ENCODE measurements around the gene FAM200B.

Gene FAM200B

DNA sequence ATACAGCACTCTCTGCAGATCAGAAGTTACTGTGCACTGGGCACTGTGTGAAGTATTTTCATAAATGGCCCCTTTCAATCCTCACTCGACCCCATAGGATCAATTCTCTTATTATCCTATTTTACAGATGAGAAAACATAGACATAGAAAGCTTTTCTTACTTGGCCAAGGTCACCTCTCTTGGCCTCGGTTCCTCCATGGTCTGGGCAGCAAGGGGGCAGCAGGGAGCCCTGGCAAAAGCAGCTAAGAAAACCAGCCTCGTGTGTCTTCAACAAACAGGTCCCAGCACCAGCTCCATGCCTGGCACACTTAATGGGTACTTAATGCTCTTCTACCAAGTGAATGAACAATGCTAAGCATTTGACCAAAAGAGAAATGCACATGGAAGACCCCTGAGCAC, 55.6 kb downstream of the FAM200B start:
- Histone ChIP-seq H3K4me3 (ENCODE audit: insufficient read length, low read depth) (no peak overlapping the region), H3K4me1 (ENCODE audit: insufficient read depth, insufficient read length) (no peaks in the 10 kb centered on the region), H3K36me3 (ENCODE audit: insufficient read depth, insufficient read length, low read length) (no peaks in the 10 kb centered on the region), H3K9ac (ENCODE audit: insufficient read length, low read depth) (no peak overlapping the region), H3K27me3 (ENCODE audit: insufficient read depth, insufficient read length) (no peaks in the 10 kb centered on the region), H3K9me3 (ENCODE audit: insufficient read depth, low read length) (peaks cover 26% of the 10 kb centered on the region)
- TF ChIP-seq YY1 (IDR thresholded peaks at IDR 0.05; ENCODE audit: insufficient read depth, insufficient read length) (no peak), ZNF274 (IDR thresholded peaks at IDR 0.05; ENCODE audit: low read depth, low read length) (no peak), SUZ12 (IDR thresholded peaks at IDR 0.05; ENCODE audit: extremely low read depth, insufficient read depth, insufficient read length) (no peak)
- no peak for DNase-seq (ENCODE audit: low read depth, low spot score)

DNA sequence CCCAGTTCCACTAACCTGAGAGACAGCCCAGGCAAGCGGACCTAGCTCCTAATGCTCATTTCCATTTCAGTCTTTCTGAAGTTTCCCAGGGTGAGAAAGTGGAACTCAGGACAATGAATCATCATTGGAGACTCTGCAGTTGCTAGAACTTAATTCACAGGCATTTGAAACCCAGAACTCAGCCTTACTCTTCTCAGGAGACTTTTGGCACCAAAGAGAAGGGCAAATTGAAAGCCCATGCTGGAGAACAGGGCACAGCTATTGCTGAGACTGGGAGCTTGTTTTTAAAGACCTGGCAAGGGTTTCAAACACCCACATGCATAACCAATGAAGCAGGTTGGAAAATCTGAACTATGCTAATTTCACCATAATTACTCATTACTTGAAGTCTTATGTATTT, 57.2 kb downstream of the FAM200B start:
- no peak overlapping the region for H3K4me3 ChIP-seq (ENCODE audit: insufficient read length, low read depth)
- H3K36me3 ChIP-seq (ENCODE audit: insufficient read depth, insufficient read length, low read length): no peaks in the 10 kb centered on the region
- H3K27me3 ChIP-seq (ENCODE audit: insufficient read depth, insufficient read length): no peaks in the 10 kb centered on the region
- no peaks in the 10 kb centered on the region for H3K4me1 ChIP-seq (ENCODE audit: insufficient read depth, insufficient read length)
- TF ChIP-seq YY1 (IDR thresholded peaks at IDR 0.05; ENCODE audit: insufficient read depth, insufficient read length): no peak
- TF ChIP-seq SUZ12 (IDR thresholded peaks at IDR 0.05; ENCODE audit: extremely low read depth, insufficient read depth, insufficient read length): no peak
- TF ChIP-seq ZNF274 (IDR thresholded peaks at IDR 0.05; ENCODE audit: low read depth, low read length): no peak
- no peak overlapping the region for H3K9ac ChIP-seq (ENCODE audit: insufficient read length, low read depth)
- peaks cover 35% of the 10 kb centered on the region for H3K9me3 ChIP-seq (ENCODE audit: insufficient read depth, low read length)
- DNase-seq (ENCODE audit: low read depth, low spot score): no peak
